GM21381 (cell line): Measurements from ENCODE around the gene FBXL17.

ENCODE experiments used
- ATAC-seq: cut with Tn5 transposase; IDR thresholded peaks from one replicate; pipeline ENCODE4 v1.9.1; 2021; ENCODE audit warnings: mild to moderate bottlenecking, moderate library complexity; ENCODE audit not compliant: unreplicated experiment

Gene FBXL17

DNA sequence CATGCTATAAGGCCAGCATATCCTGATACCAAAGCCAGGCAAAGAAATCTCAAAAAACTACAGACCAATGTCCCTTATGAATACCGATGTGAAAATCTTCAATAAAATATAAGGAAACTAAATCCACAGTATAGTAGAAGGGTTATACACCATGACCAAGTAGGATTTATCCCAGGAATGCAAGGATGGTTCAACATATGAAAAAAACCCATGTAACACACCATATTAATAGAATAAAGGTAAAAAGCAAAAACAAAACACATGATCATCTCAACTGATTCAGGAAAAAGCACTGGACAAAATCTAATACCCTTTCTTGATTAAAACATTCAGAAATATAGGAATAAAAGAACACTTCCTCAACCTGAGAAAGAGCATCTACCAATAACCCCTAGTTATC lies 6.1 kb downstream of the FBXL17 start:
- ATAC-seq, result no peak

DNA sequence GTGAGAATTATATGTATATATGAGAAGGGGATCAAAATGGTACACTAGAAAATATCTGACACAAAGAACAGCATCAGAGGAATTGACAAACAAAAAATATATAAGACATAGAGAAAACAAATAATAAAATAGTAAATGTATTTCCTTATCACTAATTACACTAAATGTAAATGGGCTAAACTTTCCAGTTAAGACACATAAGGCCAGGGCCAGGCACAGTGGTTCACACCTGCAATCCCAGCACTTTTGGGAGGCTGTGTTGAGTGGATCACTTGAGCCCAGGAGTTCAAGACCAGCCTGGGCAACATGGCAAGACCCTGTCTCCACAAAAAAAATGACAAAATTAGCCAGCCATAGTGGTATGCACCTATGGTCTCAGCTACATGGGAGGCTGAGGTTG lies 8.5 kb downstream of the FBXL17 start:
- ATAC-seq, result no peak

DNA sequence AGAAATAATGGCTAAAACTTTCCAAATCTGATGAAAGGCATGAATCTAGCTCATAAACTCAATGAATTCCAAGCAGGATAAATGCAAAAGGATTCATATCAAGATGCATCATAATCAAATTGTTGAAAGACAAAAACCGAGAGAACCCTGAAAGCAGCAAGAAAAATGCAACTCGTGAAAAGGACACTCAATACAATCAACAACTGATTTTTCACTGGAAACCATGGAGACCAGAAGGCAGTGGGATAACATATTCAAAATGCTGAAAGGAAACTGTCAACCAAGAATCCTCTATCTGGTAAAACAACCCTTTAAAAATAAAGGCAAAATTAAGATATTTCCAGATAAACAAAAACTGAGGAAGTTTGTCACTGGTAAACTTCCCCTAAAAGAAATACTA lies 9.5 kb downstream of the FBXL17 start:
- ATAC-seq, result no peak

DNA sequence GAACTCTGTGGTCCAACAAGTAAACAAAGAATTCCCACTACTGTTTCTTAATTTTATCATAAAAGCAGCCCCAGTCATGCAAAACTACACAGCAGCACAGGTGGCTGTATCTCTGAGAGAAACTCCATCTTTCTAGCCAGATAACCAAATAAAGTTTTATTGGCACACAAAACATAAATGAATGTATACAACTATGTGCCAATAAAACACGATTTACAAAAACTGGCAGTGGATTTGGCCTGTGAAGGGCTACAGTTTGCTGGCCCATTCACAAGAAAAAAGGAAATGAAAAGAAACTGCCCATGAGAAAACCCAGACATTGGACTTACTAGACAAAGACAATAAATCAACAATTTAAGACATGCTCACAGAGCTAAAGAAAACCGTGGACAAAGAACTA lies 10.6 kb downstream of the FBXL17 start:
- ATAC-seq, result no peak

DNA sequence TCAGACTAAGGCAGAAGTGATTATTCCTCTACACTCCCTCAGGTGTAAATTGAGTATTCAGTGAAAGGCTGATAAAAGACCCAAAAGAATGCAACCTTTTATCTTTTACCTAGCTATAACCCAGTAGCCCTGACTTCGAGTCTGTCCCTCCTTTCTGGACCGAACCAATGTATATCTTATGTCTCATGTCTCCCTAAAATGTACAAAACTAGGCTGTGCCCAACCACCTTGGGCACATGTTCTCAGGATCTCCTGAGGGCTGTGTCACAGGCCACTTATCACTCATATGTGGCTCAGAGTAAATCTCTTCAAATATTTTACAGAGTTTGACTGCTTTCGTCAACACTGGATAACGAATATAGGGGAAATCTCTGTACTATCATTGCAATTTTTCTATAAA lies 12.7 kb downstream of the FBXL17 start:
- no peak for ATAC-seq

DNA sequence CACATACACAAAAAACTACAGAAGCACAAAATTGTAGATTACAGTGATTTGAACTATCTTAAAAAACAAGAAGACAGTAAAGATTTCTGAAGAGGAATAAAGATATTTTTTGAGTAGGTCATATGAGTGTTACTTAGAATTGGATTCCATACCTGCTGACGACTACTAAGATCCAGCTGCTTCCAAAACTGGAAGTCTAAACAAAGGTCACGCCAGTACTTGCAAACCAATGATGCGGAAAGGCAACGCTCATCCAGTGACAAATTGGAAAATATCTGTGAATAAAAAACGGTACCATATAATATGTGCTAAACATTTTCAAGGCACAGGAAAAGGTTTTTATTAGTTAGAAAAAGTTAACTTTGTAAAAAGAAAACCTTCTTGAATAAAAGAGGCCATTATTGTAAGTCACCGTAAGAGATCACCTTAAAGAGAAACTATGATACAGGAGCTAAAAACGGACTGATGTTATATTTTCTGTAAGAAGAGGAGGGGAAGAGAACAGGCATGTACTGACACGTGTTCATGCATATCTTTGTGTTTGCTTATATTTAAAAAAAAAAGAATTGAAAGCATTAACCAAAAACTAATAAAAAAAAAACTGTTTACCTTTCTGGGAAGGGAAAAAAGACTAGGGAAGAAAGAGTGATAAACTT lies 14.1 kb downstream of the FBXL17 start:
- no peak for ATAC-seq

DNA sequence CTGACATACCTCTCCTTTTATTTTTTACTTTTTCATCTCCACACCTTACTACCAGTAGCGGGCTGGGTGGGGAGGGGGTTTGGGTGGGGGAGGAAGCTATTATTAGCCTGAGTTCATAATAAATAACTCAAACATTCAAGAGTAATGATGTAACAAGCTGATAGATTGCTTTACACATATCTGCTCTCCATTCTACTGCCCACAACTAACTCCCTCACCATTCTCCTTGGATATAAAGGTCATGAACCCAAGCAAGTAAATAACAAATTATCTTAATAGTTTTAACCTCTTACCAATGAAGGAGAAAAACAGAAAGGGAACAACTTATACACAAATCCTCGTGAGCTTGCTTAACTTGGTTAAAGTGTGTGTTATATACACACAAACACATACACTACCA lies 15.4 kb downstream of the FBXL17 start:
- ATAC-seq, result no peak

DNA sequence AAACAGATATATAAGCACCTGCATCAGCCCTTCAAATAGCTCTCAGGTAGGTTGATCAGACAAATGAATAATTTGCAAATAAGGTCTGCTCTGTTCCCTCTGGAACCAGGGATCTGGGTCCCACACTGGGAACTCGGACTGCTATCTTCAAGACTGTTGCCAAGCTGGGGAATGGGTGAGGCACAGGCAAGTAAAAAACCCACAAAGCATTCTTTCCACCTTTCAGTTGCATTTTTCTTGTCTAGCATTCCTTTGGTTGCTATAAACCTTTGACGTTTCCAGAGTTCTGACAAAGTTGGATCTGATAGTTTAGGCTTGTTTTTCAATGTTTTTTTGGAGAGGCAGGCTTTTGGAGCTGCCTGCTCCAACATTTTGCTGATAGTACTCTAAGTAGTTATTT lies 20.1 kb downstream of the FBXL17 start:
- ATAC-seq, result no peak

DNA sequence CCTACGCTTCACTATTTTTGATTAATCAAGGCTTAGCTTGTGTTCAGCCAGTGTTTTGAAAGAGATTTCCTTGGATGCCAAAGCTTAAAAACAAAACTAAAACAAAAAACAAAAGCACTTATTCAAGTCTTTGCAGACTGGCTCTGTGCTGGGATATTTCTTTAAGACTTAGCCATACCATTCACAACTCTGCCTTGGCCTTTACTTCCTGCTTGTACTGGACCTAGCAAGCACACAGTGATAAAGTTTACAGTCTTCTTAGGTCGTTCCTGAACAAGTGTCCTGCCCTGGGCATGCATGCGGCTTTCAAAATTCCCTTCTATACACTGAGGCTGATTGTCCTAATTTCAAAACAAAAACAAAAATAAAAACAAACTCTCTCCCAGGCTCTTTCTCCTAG lies 20.7 kb downstream of the FBXL17 start:
- no peak for ATAC-seq

DNA sequence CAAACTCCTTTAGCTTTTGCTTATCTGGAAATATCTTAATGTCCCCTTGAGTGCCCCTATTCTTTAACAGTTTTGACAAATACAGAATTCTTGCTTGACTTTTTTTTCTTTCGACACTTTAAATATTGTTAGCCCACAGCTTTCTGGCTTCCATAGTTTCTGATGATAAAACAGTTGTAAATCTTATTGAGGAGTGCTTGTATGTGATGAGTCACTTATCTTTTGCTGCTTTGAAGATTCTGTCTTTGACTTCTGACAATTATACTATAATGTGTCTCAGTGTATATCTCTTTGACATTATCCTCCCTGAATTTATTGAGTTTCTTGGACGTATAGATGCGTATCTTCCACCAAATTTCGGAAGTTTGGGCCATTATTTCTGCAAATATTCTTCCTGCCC lies 21.6 kb downstream of the FBXL17 start:
- no peak for ATAC-seq

DNA sequence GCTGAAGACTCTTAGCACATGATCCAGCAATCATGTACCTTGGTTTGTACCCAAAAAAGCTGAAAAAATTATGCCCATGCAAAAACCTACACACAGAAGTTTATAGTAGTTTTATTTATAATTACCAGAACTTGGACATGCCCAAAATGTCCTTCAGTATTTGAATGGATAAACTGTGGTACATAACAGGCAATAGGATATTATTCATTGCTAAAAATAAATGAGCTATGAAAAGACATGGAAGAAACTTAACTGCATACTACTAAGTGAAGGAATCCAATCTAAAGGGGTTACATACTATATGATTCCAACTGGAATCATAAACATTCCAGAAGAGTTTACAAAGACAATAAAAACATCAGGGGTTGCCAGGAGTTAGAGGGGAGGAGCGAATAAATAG lies 25.6 kb downstream of the FBXL17 start:
- no peak for ATAC-seq

DNA sequence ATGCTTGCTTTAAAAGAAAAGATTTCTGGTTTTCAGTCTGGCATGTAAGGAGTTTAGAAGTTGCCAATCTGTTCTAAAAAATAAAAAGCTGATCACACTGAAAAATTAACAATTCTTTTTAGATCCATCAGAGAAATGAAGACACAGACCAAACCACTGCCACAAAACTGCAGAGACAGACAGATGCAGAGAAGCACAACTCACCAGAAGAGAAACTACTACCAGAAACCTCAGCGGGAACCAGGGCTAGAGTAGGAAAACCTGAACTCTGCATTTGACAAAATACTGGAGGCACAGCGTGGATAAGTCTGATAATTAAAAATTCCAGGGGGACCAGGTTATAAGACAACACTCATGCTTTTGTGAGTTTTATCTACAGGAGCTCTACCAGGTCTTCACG lies 28.8 kb downstream of the FBXL17 start:
- no peak for ATAC-seq

DNA sequence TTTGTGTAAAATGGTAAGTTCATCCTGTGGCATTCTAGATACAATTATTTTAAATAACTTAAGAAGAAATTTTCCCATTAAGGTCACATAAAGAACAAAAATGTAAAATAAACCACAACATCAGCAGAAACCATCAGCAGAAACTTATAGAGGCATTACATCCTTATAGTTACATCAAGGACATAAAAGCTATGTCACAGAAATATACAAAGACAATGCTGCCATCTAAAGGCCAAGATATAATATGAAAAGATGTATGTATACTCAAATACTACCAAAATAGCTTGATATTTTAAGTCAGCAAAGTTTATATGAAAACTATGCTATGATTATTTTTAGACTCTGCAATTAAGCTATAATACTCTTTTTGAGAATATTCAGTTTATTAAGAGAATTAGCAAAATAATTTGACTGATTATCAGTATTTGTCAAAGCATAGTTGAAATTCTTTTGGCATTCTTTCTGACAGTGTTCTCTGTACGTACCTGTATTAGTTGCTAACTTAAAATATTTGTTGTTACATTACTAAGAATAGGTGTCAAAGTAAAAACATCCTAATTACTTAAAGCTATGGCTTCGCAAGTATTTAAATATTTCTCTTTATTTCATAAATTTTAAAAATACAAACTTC lies 36.2 kb downstream of the FBXL17 start:
- ATAC-seq, result peak; percentile 72

DNA sequence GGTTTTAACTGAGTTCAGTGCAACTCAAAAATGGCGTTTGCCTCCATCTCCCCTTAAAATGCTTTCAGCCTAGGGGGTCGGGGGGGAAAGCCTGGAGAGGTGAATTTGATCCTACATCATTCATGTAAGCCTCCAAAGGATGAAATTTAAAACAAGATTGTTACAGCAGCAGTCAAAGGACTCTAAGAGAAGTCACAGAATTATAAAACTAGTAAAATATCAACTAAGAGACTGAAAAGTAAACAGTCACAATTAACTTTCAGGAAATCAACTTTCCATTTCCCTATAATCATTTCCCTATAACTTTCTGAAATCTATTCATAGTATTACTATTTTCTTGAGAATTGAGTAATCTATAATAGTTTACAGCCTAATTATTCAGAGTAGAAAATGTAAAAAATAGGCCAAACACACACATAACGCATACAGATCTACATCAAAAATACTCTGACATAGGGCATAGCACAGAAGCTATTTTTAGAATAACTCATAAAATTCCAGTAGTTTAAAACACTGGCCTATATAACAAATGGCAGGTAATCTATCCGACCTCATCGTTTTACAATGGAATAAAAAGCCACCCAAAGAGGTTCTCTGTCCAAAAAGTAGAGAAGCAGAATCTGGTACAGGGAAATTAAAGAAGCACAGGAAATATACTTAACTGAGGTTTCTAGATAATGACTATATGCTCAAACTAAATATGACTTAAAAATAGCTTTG lies 37.6 kb downstream of the FBXL17 start:
- no peak for ATAC-seq

DNA sequence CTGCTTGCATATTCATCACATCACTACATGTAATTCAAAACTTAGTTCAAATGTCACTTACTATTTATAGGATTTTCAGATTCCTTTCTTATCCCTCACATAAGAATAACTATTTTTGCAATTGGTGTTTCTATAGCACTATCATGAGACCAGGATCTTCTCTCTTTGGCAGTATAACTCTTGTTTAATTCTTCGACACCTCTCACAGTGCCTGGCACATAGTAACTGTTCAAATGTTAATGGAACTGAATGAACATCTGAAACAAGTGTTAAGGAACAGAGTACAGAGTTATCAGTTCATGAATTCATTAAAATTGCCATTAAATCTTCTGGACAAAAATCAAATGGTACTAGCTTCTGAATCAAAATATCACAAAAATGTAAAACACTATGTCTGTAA lies 40.0 kb downstream of the FBXL17 start:
- ATAC-seq, result no peak

DNA sequence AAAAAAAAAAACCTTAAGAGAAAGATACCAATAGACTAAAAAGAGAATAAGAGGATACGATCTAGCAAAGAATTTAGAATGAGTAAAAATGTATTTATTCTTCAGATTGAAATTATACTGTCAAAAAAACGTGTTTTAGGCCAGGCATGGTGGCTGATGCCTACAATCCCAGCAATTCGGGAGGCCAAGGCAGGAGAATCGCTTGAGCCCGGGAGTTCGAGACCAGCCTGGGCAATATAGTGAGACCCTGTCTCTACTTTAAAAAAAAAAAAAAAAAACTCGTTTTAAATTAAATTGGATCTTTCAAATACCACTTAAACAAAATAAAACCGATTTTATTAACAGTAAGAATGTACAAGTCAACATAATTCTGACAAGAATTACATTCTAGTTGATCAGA lies 41.8 kb downstream of the FBXL17 start:
- ATAC-seq, result no peak

DNA sequence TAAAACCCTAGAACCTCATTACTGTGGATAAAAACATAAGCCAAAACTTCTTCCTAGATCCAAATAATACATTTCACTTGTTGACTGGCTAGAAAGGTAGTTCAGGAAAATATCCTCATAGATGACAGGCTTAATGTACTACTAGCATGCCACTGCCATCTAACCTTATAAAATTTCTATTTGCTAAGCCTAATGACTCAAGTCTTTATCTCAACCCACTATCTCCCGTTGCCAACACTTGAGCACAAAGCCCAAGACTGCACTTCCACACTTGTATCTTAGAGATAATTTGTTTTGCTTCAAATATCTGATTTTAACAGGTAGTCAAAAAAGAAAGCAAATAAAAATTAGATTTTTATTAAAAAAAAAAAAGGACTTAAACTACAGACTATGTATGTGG lies 42.7 kb downstream of the FBXL17 start:
- no peak for ATAC-seq

DNA sequence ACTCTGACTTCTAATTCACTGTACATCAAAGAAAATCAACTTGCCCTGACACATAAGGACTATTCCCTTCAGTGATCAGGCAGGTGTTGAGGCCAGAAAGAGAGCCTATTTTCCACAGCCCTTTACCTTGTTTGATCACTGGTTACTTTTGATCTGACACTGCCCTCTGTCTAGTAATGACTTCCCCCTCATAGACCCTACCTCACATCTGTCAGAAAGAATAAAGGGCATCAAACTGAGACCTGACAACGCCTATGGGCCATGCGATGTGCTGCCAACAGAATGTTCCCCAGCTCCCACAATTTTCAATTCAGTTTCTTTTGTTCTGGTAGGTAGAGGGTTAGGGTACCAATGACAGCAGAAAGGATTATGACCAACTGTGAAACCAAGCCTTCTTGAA lies 47.7 kb downstream of the FBXL17 start:
- ATAC-seq, result no peak

DNA sequence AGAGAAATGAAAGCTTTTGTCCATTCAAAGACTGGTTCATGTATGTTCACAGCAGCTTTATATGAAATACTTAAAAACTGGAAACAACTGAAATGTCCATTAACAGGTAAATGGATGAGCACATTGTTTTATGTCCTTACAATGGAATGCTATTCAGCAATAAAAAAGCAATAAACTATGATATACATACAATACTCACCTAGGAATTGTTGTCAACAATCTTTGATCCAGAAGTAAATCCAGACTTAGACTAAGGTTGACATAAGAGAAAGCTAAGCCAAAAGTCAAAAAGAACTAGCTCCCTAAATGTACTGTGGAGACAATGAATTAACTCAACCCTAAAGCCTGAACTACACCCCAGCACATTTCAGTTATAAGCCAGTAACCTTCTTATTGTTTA lies 54.9 kb downstream of the FBXL17 start:
- no peak for ATAC-seq

DNA sequence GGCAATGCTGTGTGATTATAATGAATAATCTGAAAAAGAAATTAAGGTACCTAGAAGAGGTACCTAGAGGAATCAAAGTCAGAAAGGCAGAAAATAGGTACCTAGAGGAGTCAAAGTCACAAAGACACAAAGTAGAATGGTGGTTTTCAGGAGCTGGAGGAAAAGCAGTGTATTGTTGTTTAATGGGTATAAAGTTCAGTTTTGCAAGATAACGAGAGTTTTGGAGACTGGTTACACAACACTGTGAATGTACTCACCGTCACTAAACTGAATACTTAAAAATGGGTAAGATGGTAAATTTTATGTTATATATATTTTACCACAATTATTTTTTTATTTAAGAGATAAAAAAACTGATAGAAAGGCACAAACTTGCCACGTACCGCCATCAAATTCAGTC lies 57.0 kb downstream of the FBXL17 start:
- ATAC-seq, result no peak

DNA sequence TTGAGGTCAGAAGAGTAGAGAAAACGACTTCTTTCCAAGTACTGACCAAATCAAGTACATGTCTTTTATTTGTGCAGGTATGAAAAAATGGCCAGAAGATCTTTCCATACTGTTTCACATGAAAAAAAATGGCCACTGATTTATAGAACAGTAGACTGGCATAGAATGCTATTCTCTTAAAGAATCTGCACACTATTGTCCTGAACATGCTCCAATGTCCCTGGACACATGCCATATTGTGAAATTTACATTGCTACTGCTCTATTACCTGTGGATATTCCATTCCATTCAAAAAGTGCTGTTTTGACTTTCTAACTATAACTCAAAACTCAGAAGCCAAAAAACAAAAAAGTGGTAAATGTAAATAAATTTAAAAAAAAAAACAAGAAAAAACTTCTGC lies 60.6 kb downstream of the FBXL17 start:
- ATAC-seq, result no peak

DNA sequence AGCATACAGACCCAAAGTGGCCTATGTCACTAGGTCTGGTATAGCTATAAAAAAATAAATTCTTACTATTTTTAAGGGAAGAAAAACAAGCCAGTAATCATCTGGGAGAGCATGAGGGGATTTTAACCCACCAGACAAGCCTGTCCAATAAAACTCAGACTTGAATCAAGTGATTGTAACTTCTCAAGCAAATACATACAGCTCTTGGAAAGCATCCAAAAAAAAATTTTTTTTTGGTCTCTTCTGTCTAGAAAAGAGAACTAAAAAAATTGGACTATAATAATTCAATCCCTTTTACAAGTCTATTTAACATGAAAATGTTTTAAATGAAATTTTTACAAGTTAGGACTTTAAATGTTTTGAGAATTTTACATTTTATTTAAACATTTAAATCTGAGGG lies 61.7 kb downstream of the FBXL17 start:
- no peak for ATAC-seq

DNA sequence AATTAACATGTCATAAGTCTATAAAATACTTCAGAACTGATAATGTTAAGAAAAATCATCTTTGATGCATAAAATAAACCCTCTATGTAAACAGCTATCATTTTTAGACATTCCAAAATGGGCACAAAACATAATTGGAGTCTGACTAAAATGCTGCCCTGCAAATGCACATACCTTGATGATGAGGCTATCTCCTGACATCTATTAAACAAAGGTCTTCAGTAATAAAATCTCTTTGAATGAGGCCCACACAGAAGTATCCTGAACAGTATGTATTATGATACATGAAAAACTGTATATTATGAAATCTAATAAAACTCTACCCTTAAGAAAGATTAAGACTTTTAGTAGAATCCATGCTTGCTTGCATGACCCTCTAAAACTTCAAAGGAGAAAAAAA lies 66.1 kb downstream of the FBXL17 start:
- no peak for ATAC-seq
